Fibroblast of villous mesenchyme (primary cell): Measurements from ENCODE around the gene SUN2. TPM values are rescaled to one million over a fixed set of nuclear protein-coding genes. Genes with fewer than 3 reads are reported as not detected.

ENCODE experiments used
- DNase-seq: peaks from one replicate; pipeline ENCODE4 v3.0.0-alpha.2; 2010; ENCODE audit warnings: low read depth
- H3K4me3 ChIP-seq: 2 replicates; pipeline ENCODE4 v1.5.1; 2011; ENCODE audit warnings: low read depth, mild to moderate bottlenecking, low read length
- CTCF ChIP-seq: IDR thresholded peaks from 2 replicates; pipeline ENCODE4 v1.5.1; 2012; ENCODE audit warnings: low read depth, mild to moderate bottlenecking, low read length; ENCODE audit not compliant: insufficient read depth
- total RNA-seq: library from RNA; depleted of rRNA; stranded (reverse); fragments of >200 nt; gene quantifications from 2 replicates; pipeline ENCODE4 v1.2.3, GENCODE V29; 2012

The SUN2 gene
- total RNA-seq, 1 donor, result 64.3 TPM

- no peak for TF ChIP-seq CTCF
- DNase-seq, result peak; percentile 44
- peak overlapping the region; percentile 68 for H3K4me3 ChIP-seq
These were observed 1.0 kb downstream of the SUN2 start for GRCh38 chr22:38754751-38755154.

- H3K4me3 ChIP-seq, result peak overlapping the region; percentile 68
- TF ChIP-seq CTCF, result no peak
- DNase-seq, result peak; percentile 27
These were observed 1.6 kb downstream of the SUN2 start for GRCh38 chr22:38753948-38754750.

GRCh38 chr22:38751422-38752346 is 4.1 kb downstream of the SUN2 start:
- DNase-seq, result no peak
- TF ChIP-seq CTCF, result no peak

GRCh38 chr22:38751066-38751421 is 4.8 kb downstream of the SUN2 start:
- no peak for DNase-seq
- no peak for TF ChIP-seq CTCF

More at GRCh38 chr22:38751422-38752346, 4.1 kb downstream of the SUN2 start:
- no peak overlapping the region for H3K4me3 ChIP-seq

GRCh38 chr22:38750638-38751037 is 5.2 kb downstream of the SUN2 start:
- no peak for TF ChIP-seq CTCF
- no peak for DNase-seq
- H3K4me3 ChIP-seq, result no peak overlapping the region

More at GRCh38 chr22:38751066-38751421, 4.8 kb downstream of the SUN2 start:
- H3K4me3 ChIP-seq, result no peak overlapping the region

GRCh38 chr22:38750104-38750503 is 5.7 kb downstream of the SUN2 start:
- DNase-seq, result no peak
- TF ChIP-seq CTCF, result no peak

More at GRCh38 chr22:38750104-38750503, 5.7 kb downstream of the SUN2 start:
- H3K4me3 ChIP-seq, result no peak overlapping the region
